Stimulated activated naive CD8-positive, alpha-beta T cell treated with anti-CD3 and anti-CD28 coated beads, Interleukin-15, Interleukin-2, amounts not matched to agents 100 U/mL and 50 U/mL, for 24 hours (primary cell): Measurements from ENCODE around the gene CLEC2L.
"Not testable (repeated sequence)": the region's sequence is repeated elsewhere in the genome, so short reads cannot be mapped to it uniquely, and the experiment has no call there.

ENCODE experiments used
- ATAC-seq: fragments of 150-1000 bp; cut with Tn5 transposase; one replicate; pipeline ENCODE4 v1.10.0; 2021
- DNase-seq: peaks from one replicate; pipeline ENCODE4 v3.0.0; 2021

Gene CLEC2L

GRCh38 chr7:139523968-139524815, 707 bp downstream of the CLEC2L start:
- DNase-seq (no peak), ATAC-seq (no peak)

- no peak for ATAC-seq
- DNase-seq: no peak
Measured at GRCh38 chr7:139525239-139525638, 1.8 kb downstream of the CLEC2L start.

DNA sequence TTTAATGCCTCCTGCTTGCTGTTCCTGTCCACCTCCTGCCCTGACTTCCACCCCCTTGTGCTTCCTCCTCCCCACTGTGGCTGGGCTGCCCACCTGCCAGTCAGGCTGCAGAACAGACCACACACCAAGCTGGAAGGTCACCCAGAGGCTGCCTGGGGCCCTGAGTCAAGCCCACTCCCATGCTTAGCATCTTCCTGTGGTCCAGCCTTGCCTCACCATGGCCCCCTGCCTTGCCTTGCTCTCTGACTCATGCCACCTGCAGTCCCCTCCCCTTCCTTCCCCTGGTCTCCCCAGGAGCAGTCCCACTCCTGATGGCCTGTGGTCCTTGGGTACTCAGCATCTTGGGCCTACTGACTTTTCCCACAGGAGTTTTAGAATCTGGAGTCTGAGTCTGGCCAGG, 2.3 kb downstream of the CLEC2L start:
- DNase-seq (no peak), ATAC-seq (no peak)

GRCh38 chr7:139526578-139527544, 3.4 kb downstream of the CLEC2L start:
- no peak for ATAC-seq
- DNase-seq: no peak

- DNase-seq: no peak
- no peak for ATAC-seq
Measured at GRCh38 chr7:139531094-139531493, 7.6 kb downstream of the CLEC2L start.

DNA sequence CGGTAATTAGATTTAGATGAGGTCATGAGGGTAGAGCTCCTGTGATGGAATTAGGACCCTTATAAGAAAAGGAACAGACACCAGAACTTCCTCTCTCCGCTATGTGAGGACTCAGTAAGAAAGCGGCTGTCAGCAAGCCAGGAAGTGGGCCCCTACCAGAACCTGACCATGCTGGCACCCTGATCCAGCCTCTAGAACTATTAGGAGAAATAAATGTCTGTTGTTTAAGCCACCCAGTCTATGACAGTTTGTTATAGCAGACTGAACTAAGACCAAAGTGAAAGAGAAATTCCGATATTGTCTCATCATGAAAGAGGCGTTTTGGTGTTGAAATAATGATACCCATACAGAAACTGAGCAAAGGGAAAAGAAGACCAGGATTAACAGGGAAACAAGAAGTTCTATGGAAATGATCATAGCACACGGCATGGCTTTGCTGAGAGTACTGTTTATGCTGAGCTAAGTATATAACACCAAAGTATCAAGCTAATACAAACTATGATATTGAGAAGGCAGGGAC, 9.2 kb downstream of the CLEC2L start:
- ATAC-seq: no peak
- no peak for DNase-seq

- DNase-seq (no peak), ATAC-seq (no peak)
Measured at GRCh38 chr7:139534096-139534495, 10.6 kb downstream of the CLEC2L start.

DNA sequence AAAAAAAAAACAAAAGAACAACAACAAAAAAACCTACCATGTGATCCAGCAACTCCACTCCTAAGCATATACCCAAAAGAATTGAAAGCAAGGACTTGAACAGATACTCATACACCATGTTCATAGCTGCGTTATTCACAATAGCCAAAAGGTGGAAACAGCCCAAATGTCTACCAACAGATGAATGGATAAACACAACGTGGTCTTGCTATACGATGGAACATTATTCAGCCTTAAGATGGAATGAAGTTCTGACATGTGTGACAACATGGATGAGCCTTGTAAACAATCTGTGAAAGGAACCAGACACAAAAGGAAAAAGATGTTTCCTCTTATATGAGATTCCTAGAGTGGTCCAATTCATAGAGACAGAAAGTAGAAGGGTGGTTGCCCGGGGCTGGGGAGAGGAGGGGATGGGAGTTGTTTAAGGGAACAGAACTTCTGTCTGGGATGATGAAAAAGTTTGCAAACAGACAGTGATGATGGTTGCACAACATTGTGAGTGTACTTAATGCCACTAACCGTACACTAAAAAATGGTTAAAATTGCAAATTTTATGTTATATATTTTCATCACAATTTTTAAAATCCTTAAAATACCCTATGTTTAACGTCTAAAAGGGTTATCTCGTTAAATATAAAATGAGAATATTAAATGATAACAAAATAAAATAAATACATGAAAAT, 11.6 kb downstream of the CLEC2L start:
- no peak for DNase-seq
- ATAC-seq: no peak

DNA sequence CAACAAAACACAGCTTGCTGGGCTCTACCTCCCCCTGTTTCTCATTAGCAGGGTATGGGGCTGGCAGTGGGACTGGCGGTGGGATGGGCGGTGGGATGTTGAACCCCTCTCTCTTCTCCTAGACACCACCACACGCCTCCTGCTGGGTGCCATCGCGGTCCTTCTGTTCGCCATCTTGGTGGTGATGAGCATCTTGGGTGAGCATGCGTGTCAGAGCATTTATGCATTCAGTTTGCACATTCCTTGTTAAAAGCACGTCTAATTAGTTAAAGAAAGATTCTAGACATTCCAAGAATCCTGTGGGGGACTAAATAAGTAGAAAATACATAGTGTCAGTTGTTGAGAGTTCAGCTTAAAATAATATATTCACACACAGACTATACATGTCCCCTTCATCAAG, 12.7 kb downstream of the CLEC2L start:
- no peak for ATAC-seq
- no peak for DNase-seq

DNA sequence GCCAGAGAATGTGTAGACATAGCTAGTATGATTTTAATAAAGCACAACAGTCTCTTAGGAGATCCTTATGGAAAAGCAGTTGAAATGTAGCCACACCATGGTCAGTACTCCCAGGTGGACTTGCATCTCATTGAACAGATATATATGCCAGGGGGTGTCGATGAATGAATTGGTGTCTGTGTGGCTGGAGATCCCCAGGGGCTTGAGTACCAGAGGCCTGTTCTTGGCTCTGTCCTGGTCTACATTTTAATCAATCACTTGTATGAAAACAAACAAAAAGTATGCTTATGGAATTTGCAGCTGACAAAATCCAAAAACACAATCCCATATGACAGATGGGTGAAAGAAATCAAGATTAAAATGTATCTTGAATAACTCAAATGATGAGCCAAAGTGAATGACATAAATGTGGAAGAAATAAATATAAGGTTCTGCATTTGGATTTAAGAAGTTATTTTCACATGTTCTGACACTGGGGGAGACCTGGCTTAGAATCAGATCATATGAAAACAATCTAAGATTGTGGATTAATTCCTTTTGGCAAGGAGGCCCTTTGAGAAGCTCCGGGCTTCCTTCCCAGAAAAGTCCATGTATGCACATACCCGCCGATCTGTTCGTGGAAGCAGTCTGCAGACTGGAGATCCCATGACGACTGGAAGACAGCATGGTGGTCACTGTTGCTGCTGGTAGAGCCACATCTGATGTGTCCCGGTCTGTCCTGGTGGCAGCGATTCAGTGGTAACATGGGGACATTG, 15.6 kb downstream of the CLEC2L start:
- ATAC-seq (no peak), DNase-seq (no peak)

GRCh38 chr7:139540203-139540602, 16.7 kb downstream of the CLEC2L start:
- ATAC-seq (no peak), DNase-seq (no peak)

- DNase-seq (no peak), ATAC-seq (no peak)
Measured at GRCh38 chr7:139541600-139542307, 18.3 kb downstream of the CLEC2L start.

- no peak for ATAC-seq
- DNase-seq: no peak
Measured at GRCh38 chr7:139542308-139543151, 19.0 kb downstream of the CLEC2L start.

DNA sequence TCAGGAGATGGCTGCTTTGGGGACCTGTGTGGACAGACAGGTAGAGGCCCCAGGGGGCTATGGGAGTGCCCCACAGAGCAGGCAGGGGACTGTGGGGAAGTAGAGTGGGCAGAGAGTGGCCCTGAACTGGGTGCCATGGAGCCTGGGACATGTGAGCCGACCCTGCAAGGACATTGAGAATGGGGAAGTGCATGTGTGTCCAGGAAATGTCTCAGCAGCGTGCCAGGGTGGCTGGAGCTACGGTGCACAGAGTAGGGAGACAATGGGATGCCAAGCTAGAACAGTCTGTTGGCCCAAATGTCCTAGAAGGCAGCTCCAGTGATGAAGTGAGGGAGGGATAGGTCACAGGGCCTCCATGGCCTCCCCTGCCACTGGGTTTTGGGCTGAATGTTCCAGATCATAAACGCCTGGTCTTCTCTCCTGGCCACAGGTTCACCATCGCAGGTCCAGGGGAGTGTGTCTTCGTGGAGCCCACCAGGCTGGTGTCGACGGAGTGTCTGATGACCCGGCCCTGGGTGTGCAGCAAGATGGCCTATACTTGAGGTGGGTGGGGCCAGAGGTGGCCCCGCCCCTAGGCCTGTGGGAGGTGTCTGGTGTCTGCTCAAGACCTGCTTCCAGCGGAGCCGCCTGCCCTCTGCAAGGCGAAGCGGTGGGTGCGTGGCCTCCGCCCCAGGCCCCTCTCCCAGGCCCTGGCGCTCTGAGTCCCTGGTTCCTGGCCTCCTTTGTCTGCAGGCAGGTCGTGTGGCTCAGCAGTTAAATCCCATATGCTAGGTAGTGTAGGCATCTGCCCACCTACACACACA, 20.5 kb downstream of the CLEC2L start:
- no peak for ATAC-seq
- DNase-seq: no peak

- ATAC-seq (no peak), DNase-seq (no peak)
Measured at GRCh38 chr7:139544645-139545044, 21.2 kb downstream of the CLEC2L start.

DNA sequence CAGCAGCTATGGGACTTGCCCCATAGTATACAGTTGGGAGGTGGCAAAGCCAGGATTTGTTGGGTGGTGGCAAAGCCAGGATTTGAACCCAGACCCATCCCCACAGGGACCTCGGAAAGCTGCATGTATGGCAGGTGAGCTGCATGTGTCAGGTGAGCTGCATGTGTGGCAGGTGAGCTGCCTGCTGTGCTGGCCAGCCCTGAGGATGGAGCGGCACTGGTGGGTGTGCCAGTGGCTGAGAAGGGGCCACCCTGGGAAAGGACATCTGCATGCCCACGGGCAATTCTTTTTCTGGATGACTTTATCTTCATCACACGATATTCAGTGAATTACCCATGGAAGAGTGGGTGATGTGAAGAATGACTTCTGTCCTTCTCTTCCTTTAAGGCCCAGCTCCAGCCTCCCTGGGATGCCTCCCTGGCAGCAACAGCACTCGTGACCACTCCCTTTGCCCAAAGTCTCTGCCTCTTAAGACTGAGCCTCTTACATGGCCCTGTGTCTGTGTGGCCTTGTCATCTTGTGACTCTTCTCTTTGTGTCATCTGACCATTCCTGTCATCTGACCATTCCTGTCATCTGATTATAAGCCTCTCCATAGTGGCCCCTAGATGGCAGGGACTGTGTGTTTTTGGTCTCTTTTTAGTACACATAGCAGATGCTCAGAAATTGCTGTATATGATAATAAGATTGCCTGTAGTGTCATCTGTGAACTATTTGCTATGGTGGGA, 25.0 kb downstream of the CLEC2L start:
- DNase-seq (no peak), ATAC-seq (no peak)

GRCh38 chr7:139553991-139554700, 30.7 kb downstream of the CLEC2L start:
- DNase-seq, ATAC-seq: not testable (repeated sequence)
